Neural progenitor cell (in vitro differentiated cells): Measurements from ENCODE around the gene ARL15. TPM values are rescaled to one million over a fixed set of nuclear protein-coding genes. Genes with fewer than 3 reads are reported as not detected.

Experiments used
- DNase-seq: peaks from one replicate; pipeline ENCODE4 v3.0.0-alpha.2; 2016; ENCODE audit warnings: low spot score
- H2AFZ ChIP-seq: fragments of 200-600 bp; sonication (generic); replicated peaks from 2 replicates; pipeline ENCODE4 v1.6.1; 2016; ENCODE audit warnings: antibody characterized with exemption
- H3F3A ChIP-seq: fragments of 200-600 bp; sonication (generic); 2 replicates; pipeline ENCODE4 v1.6.1; 2016; ENCODE audit warnings: antibody characterized with exemption, low read depth
- H3K27ac ChIP-seq: fragments of 200-600 bp; sonication (generic); 2 replicates; pipeline ENCODE4 v1.5.1; 2016; ENCODE audit warnings: mild to moderate bottlenecking
- H3K27me3 ChIP-seq: fragments of 200-600 bp; sonication (generic); 2 replicates; pipeline ENCODE4 v1.6.1; 2016; ENCODE audit warnings: mild to moderate bottlenecking, moderate library complexity
- H3K36me3 ChIP-seq: fragments of 200-600 bp; sonication (generic); 2 replicates; pipeline ENCODE4 v1.5.1; 2016
- H3K4me1 ChIP-seq: fragments of 200-600 bp; sonication (generic); 2 replicates; pipeline ENCODE4 v1.6.1; 2016; ENCODE audit warnings: mixed run types
- H3K4me2 ChIP-seq: fragments of 200-600 bp; sonication (generic); 2 replicates; pipeline ENCODE4 v1.6.1; 2016
- H3K4me3 ChIP-seq: fragments of 200-600 bp; sonication (generic); 2 replicates; pipeline ENCODE4 v1.5.1; 2016
- H3K79me2 ChIP-seq: fragments of 200-600 bp; sonication (generic); 2 replicates; pipeline ENCODE4 v1.6.1; 2016; ENCODE audit warnings: low read depth
- H3K9ac ChIP-seq: fragments of 200-600 bp; sonication (generic); 2 replicates; pipeline ENCODE4 v1.6.1; 2016
- H3K9me3 ChIP-seq: fragments of 200-600 bp; sonication (generic); 2 replicates; pipeline ENCODE4 v1.5.1; 2016; ENCODE audit warnings: low read depth
- H4K20me1 ChIP-seq: fragments of 200-600 bp; sonication (generic); 2 replicates; pipeline ENCODE4 v1.6.1; 2016; ENCODE audit warnings: low read depth
- H3K27ac Mint-ChIP-seq: 3 replicates; pipeline ENCODE4 v1.8.0; 2021; ENCODE audit warnings: mixed read lengths
- H3K27me3 Mint-ChIP-seq: 2 replicates; pipeline ENCODE4 v1.8.0; 2022; ENCODE audit warnings: low read depth, mild to moderate bottlenecking, inconsistent platforms, moderate library complexity, mixed read lengths; ENCODE audit not compliant: insufficient read depth
- H3K36me3 Mint-ChIP-seq: 3 replicates; pipeline ENCODE4 v1.8.0; 2021; ENCODE audit warnings: mixed read lengths
- H3K4me1 Mint-ChIP-seq: 3 replicates; pipeline ENCODE4 v1.8.0; 2021; ENCODE audit warnings: mixed read lengths
- H3K4me3 Mint-ChIP-seq: 3 replicates; pipeline ENCODE4 v1.8.0; 2021; ENCODE audit warnings: mild to moderate bottlenecking, moderate library complexity, mixed read lengths
- H3K9me3 Mint-ChIP-seq: 3 replicates; pipeline ENCODE4 v1.8.0; 2020; ENCODE audit warnings: mixed read lengths
- EZH2 ChIP-seq: fragments of 200-600 bp; sonication (generic); IDR thresholded peaks from 2 replicates; pipeline ENCODE4 v1.6.1; 2017; ENCODE audit warnings: antibody characterized with exemption, mild to moderate bottlenecking, moderate library complexity
- EZH2phosphoT487 ChIP-seq: fragments of 200-600 bp; sonication (generic); IDR thresholded peaks from 2 replicates; pipeline ENCODE4 v1.6.1; 2017; ENCODE audit warnings: antibody characterized with exemption
- total RNA-seq: library from RNA; depleted of rRNA; stranded (reverse); fragments of >200 nt; gene quantifications from 2 replicates; pipeline ENCODE4 v1.2.3, GENCODE V29; 2015; ENCODE audit warnings: low replicate concordance
- TF ChIP-seq, protein P1 (sequence below): fragments of 200-600 bp; sonication (generic); IDR thresholded peaks from 2 replicates; pipeline ENCODE4 v1.5.1; 2017; ENCODE audit warnings: antibody characterized with exemption, mild to moderate bottlenecking

Gene ARL15
- total RNA-seq, 1 donor from 2014 or later = 39.1 TPM

DNA sequence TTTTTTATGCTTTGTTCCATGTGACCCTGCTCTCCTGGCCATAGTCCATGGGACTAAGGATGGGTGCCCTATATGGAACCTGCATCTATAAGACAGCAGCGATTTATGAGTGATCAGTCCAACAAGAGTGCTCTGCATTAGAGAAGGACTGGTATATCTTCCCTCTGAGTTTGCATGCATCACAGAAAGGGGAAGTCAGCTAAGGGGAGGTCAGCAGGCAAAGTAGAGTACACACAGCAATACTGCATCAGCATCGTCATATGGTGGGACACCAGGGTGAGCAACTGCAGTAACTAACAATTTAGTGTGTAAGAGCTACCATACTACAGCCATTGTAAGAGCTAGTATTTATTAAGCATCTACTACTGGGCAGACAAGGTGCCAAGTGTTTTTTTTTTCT lies 438.6 kb downstream of the ARL15 start:
- Histone ChIP-seq H3K4me2 (no peak overlapping the region), H2AFZ (no peak overlapping the region), H4K20me1 (no peaks in the 10 kb centered on the region), H3K4me3 (no peak overlapping the region), H3F3A (peaks cover 7% of the 10 kb centered on the region), H3K27ac (no peak overlapping the region), H3K79me2 (no peaks in the 10 kb centered on the region), H3K9me3 (no peaks in the 10 kb centered on the region), H3K36me3 (no peaks in the 10 kb centered on the region), H3K4me1 (peaks cover 14% of the 10 kb centered on the region), H3K27me3 (no peaks in the 10 kb centered on the region), H3K9ac (no peak overlapping the region)
- TF ChIP-seq, protein P1, sequence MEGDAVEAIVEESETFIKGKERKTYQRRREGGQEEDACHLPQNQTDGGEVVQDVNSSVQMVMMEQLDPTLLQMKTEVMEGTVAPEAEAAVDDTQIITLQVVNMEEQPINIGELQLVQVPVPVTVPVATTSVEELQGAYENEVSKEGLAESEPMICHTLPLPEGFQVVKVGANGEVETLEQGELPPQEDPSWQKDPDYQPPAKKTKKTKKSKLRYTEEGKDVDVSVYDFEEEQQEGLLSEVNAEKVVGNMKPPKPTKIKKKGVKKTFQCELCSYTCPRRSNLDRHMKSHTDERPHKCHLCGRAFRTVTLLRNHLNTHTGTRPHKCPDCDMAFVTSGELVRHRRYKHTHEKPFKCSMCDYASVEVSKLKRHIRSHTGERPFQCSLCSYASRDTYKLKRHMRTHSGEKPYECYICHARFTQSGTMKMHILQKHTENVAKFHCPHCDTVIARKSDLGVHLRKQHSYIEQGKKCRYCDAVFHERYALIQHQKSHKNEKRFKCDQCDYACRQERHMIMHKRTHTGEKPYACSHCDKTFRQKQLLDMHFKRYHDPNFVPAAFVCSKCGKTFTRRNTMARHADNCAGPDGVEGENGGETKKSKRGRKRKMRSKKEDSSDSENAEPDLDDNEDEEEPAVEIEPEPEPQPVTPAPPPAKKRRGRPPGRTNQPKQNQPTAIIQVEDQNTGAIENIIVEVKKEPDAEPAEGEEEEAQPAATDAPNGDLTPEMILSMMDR = no peak
- TF ChIP-seq EZH2phosphoT487 (no peak), EZH2 (no peak)
- H3K4me1 Mint-ChIP-seq = peaks cover 6% of the 10 kb centered on the region
- no peak for DNase-seq
- H3K27me3 Mint-ChIP-seq = no peaks in the 10 kb centered on the region
- H3K27ac Mint-ChIP-seq = no peak overlapping the region
- no peak overlapping the region for H3K4me3 Mint-ChIP-seq
- peaks cover 1% of the 10 kb centered on the region for H3K36me3 Mint-ChIP-seq
- H3K9me3 Mint-ChIP-seq = peaks cover 13% of the 10 kb centered on the region

DNA sequence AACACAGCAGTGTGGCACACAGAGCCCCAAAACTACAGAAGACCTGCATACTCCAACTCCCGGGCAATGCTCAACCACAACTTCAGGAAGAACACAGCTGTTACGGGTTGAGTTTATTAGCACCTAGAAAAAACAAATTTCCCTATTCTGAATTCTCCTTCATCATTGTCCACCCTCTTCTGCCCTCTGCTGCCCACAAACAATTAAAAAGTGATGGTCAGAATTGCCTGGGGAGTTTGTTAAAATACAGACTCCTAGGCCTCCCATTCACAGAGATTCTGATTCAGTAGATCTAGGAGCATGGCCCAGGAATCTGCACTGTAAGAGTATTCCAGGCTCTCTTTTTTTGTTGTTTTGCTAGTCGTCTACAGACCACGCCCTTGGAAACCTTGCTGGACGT lies 439.3 kb downstream of the ARL15 start:
- no peaks in the 10 kb centered on the region for H3K27me3 Mint-ChIP-seq

DNA sequence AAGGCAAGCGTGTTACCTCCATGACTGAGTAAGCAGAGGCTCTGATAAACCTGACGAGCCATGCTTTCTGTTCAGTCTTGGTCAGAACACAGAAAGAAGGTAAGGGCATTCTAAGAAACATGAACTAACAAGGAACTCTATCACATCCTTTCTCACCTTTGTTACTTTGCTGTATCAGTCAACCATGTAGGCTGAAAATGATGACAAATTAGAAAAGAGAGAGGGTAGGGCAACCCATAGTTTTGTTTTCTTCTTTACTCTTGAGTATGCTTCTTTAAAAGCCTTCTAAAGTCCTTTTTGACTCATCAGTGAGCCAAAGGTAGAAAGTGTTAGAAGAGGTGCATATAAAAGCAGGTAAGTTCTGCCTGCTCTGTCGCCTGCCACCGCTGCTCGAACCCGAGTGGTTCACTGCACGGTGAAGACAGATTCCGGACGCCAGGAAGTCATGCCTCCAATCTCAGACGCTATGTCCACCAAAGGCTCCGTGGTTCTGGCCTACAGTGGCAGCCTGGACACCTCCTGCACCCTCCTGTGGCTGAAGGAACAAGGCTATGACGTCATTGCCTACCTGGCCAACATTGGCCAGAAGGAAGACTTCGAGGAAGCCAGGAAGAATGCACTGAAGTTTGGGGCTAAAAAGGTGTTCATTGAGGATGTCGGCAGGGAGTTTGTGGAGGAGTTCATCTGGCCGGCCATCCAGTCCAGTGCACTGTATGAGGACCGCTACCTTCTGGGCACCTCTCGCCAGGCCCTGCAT lies 451.5 kb downstream of the ARL15 start:
- Mint-ChIP-seq H3K36me3 (peaks cover 4% of the 10 kb centered on the region), H3K4me1 (no peaks in the 10 kb centered on the region), H3K27me3 (peaks cover 3% of the 10 kb centered on the region), H3K4me3 (no peak overlapping the region), H3K27ac (no peak overlapping the region), H3K9me3 (peaks cover 16% of the 10 kb centered on the region)
- H3K27ac ChIP-seq = no peak overlapping the region
- H3K9me3 ChIP-seq = no peaks in the 10 kb centered on the region
- no peak overlapping the region for H2AFZ ChIP-seq
- H3K79me2 ChIP-seq = no peaks in the 10 kb centered on the region
- H3K36me3 ChIP-seq = no peaks in the 10 kb centered on the region
- no peaks in the 10 kb centered on the region for H4K20me1 ChIP-seq
- DNase-seq = no peak
- no peak overlapping the region for H3K4me2 ChIP-seq
- H3F3A ChIP-seq = no peaks in the 10 kb centered on the region
- no peak overlapping the region for H3K9ac ChIP-seq
- H3K4me3 ChIP-seq = no peak overlapping the region
- TF ChIP-seq EZH2 (no peak), EZH2phosphoT487 (no peak)
- TF ChIP-seq, protein P1 = no peak
- H3K4me1 ChIP-seq = no peaks in the 10 kb centered on the region
- H3K27me3 ChIP-seq = no peaks in the 10 kb centered on the region

More for the DNA sequence above, 439.3 kb downstream of the ARL15 start:
- no peak overlapping the region for H3K4me3 ChIP-seq
- peaks cover 7% of the 10 kb centered on the region for H3F3A ChIP-seq
- Mint-ChIP-seq H3K4me3 (no peak overlapping the region), H3K27ac (no peak overlapping the region), H3K4me1 (peaks cover 9% of the 10 kb centered on the region), H3K36me3 (peaks cover 1% of the 10 kb centered on the region), H3K9me3 (peaks cover 13% of the 10 kb centered on the region)
- H3K9me3 ChIP-seq = no peaks in the 10 kb centered on the region
- TF ChIP-seq, protein P1 = no peak
- TF ChIP-seq EZH2 (no peak), EZH2phosphoT487 (no peak)
- H3K36me3 ChIP-seq = no peaks in the 10 kb centered on the region
- no peak overlapping the region for H3K9ac ChIP-seq
- peaks cover 17% of the 10 kb centered on the region for H3K4me1 ChIP-seq
- H3K79me2 ChIP-seq = no peaks in the 10 kb centered on the region
- no peak overlapping the region for H3K4me2 ChIP-seq
- DNase-seq = no peak
- no peaks in the 10 kb centered on the region for H3K27me3 ChIP-seq
- no peak overlapping the region for H2AFZ ChIP-seq
- H4K20me1 ChIP-seq = no peaks in the 10 kb centered on the region
- H3K27ac ChIP-seq = no peak overlapping the region
